IMR-90 (cell line): ENCODE data around the gene CD248.
A peak's percentile ranks its signal among the peaks of the same experiment; 100 is the strongest.

Experiments
- BHLHE40 ChIP-seq: fragments of 150-350 bp; IDR thresholded peaks from 2 replicates; pipeline ENCODE4 v1.6.1; 2016; ENCODE audit warnings: mild to moderate bottlenecking, low read depth, low read length
- CEBPB ChIP-seq: IDR thresholded peaks from 2 replicates; pipeline ENCODE4 v1.6.1; 2012; ENCODE audit warnings: low read depth, low read length, improper control_type of control experiment
- FOS ChIP-seq: fragments of 150-350 bp; IDR thresholded peaks from 2 replicates; pipeline ENCODE4 v1.6.1; 2016; ENCODE audit warnings: low read depth, low read length
- POLR2A ChIP-seq: IDR thresholded peaks from 2 replicates; pipeline ENCODE4 v1.6.1; 2012; ENCODE audit warnings: mild to moderate bottlenecking, low read depth, low read length
- SMC3 ChIP-seq: fragments of 150-350 bp; IDR thresholded peaks from 2 replicates; pipeline ENCODE4 v1.6.1; 2016; ENCODE audit warnings: low read depth, mild to moderate bottlenecking, antibody characterized with exemption, low read length, moderate library complexity
- TF ChIP-seq, protein P1 (sequence below): conservative IDR thresholded peaks from 2 replicates; pipeline ENCODE4 v1.5.1; 2012; ENCODE audit warnings: mild to moderate bottlenecking, low read depth, low read length, improper control_type of control experiment
- TF ChIP-seq, protein P2 (sequence below): fragments of 150-350 bp; IDR thresholded peaks from 2 replicates; pipeline ENCODE4 v1.6.1; 2017; ENCODE audit warnings: mild to moderate bottlenecking, antibody characterized with exemption, low read length, low read depth
- TF ChIP-seq, protein P3 (sequence below): fragments of 150-350 bp; IDR thresholded peaks from 2 replicates; pipeline ENCODE4 v1.6.1; 2016; ENCODE audit warnings: low read depth, mild to moderate bottlenecking, low read length, moderate library complexity, borderline replicate concordance

DNA sequence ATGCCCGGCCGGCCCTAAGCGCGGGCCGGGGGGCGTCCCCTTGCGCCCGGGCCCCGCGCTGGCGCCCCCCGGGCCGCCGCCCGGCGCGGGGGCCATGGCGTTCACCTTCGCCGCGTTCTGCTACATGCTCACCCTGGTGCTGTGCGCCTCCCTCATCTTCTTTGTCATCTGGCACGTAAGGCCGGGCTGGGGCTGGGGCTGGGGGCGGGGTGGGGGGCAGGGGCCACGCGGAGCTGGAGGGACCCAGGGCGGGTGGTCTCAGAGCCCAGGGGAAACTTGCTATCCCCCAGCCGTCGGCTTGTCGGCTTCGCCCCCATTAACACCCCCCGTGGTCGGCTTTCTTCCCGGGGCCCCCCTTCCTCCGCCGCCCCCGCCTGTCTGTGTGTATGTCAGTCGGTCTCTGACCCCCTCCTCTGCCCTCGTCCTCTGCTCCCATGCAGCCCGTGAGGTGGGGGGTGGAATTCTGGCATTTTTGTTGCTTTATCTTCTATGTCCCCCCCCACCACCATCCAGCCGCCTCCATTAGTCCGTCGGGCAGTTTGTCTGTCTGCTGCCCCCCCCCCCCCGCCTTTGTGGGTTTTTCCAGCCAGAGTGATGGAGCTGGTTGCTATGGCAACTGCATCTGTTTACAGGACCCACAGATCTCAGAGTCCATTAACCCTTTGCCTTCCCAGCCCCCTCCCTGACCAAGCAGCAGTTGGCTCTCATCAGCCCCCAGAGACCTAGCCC lies 38.3 kb downstream of the CD248 start:
- TF ChIP-seq, protein P1, sequence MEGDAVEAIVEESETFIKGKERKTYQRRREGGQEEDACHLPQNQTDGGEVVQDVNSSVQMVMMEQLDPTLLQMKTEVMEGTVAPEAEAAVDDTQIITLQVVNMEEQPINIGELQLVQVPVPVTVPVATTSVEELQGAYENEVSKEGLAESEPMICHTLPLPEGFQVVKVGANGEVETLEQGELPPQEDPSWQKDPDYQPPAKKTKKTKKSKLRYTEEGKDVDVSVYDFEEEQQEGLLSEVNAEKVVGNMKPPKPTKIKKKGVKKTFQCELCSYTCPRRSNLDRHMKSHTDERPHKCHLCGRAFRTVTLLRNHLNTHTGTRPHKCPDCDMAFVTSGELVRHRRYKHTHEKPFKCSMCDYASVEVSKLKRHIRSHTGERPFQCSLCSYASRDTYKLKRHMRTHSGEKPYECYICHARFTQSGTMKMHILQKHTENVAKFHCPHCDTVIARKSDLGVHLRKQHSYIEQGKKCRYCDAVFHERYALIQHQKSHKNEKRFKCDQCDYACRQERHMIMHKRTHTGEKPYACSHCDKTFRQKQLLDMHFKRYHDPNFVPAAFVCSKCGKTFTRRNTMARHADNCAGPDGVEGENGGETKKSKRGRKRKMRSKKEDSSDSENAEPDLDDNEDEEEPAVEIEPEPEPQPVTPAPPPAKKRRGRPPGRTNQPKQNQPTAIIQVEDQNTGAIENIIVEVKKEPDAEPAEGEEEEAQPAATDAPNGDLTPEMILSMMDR, result no peak
- no peak for TF ChIP-seq CEBPB
- TF ChIP-seq BHLHE40, result no peak
- TF ChIP-seq POLR2A, result 0 out of 2 replicates have a peak, but pooled peaks have one; percentile 29
- TF ChIP-seq SMC3, result no peak
- TF ChIP-seq FOS, result no peak
- TF ChIP-seq, protein P2, sequence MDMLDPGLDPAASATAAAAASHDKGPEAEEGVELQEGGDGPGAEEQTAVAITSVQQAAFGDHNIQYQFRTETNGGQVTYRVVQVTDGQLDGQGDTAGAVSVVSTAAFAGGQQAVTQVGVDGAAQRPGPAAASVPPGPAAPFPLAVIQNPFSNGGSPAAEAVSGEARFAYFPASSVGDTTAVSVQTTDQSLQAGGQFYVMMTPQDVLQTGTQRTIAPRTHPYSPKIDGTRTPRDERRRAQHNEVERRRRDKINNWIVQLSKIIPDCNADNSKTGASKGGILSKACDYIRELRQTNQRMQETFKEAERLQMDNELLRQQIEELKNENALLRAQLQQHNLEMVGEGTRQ, result no peak
- TF ChIP-seq, protein P3, sequence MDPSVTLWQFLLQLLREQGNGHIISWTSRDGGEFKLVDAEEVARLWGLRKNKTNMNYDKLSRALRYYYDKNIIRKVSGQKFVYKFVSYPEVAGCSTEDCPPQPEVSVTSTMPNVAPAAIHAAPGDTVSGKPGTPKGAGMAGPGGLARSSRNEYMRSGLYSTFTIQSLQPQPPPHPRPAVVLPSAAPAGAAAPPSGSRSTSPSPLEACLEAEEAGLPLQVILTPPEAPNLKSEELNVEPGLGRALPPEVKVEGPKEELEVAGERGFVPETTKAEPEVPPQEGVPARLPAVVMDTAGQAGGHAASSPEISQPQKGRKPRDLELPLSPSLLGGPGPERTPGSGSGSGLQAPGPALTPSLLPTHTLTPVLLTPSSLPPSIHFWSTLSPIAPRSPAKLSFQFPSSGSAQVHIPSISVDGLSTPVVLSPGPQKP, result no peak
